ENCODE data around the gene SECISBP2L.

SECISBP2L gene

GRCh38 chr15:49035825-49036224, 10.4 kb downstream of the SECISBP2L start:
- no peak overlapping the region for H3K9ac ChIP-seq (ENCODE audit: low read length)
- H3K27me3 ChIP-seq (replicated peaks; ENCODE audit: control insufficient read depth, insufficient read depth, low read length), result no peaks in the 10 kb centered on the region
- H3K4me3 ChIP-seq (ENCODE audit: low read length), result no peak overlapping the region
- H3K9me3 ChIP-seq (ENCODE audit: control insufficient read depth, low read length), result no peaks in the 10 kb centered on the region
- H3K4me1 ChIP-seq (ENCODE audit: control insufficient read depth, insufficient read depth, low read length), result peaks cover 18% of the 10 kb centered on the region
- DNase-seq (ENCODE audit: low read depth), result no peak
- peaks cover 46% of the 10 kb centered on the region for H3K36me3 ChIP-seq (ENCODE audit: control insufficient read depth, insufficient read depth, low read length, severe bottlenecking)

GRCh38 chr15:49032601-49033145, 13.6 kb downstream of the SECISBP2L start:
- no peaks in the 10 kb centered on the region for H3K9me3 ChIP-seq (ENCODE audit: control insufficient read depth, low read length)
- H3K27me3 ChIP-seq (replicated peaks; ENCODE audit: control insufficient read depth, insufficient read depth, low read length), result no peaks in the 10 kb centered on the region
- peaks cover 10% of the 10 kb centered on the region for H3K4me1 ChIP-seq (ENCODE audit: control insufficient read depth, insufficient read depth, low read length)
- no peak overlapping the region for H3K4me3 ChIP-seq (ENCODE audit: low read length)
- peaks cover 70% of the 10 kb centered on the region for H3K36me3 ChIP-seq (ENCODE audit: control insufficient read depth, insufficient read depth, low read length, severe bottlenecking)
- H3K9ac ChIP-seq (ENCODE audit: low read length), result no peak overlapping the region
- DNase-seq (ENCODE audit: low read depth), result no peak

- Histone ChIP-seq H3K4me1 (ENCODE audit: control insufficient read depth, insufficient read depth, low read length) (peaks cover 3% of the 10 kb centered on the region), H3K9ac (ENCODE audit: low read length) (no peak overlapping the region), H3K27me3 (replicated peaks; ENCODE audit: control insufficient read depth, insufficient read depth, low read length) (no peaks in the 10 kb centered on the region), H3K9me3 (ENCODE audit: control insufficient read depth, low read length) (no peaks in the 10 kb centered on the region), H3K4me3 (ENCODE audit: low read length) (no peak overlapping the region), H3K36me3 (ENCODE audit: control insufficient read depth, insufficient read depth, low read length, severe bottlenecking) (peaks cover 75% of the 10 kb centered on the region)
- no peak for DNase-seq (ENCODE audit: low read depth)
Measured at GRCh38 chr15:49031804-49032203, 14.4 kb downstream of the SECISBP2L start.

- Histone ChIP-seq H3K9me3 (ENCODE audit: control insufficient read depth, low read length) (no peaks in the 10 kb centered on the region), H3K9ac (ENCODE audit: low read length) (no peak overlapping the region), H3K27me3 (replicated peaks; ENCODE audit: control insufficient read depth, insufficient read depth, low read length) (no peaks in the 10 kb centered on the region), H3K36me3 (ENCODE audit: control insufficient read depth, insufficient read depth, low read length, severe bottlenecking) (peaks cover 73% of the 10 kb centered on the region), H3K4me1 (ENCODE audit: control insufficient read depth, insufficient read depth, low read length) (no peaks in the 10 kb centered on the region), H3K4me3 (ENCODE audit: low read length) (no peak overlapping the region)
- DNase-seq (ENCODE audit: low read depth), result no peak
Measured at GRCh38 chr15:49026700-49027099, 19.5 kb downstream of the SECISBP2L start.

GRCh38 chr15:49024840-49025239, 21.4 kb downstream of the SECISBP2L start:
- no peak for DNase-seq (ENCODE audit: low read depth)
- peaks cover 77% of the 10 kb centered on the region for H3K36me3 ChIP-seq (ENCODE audit: control insufficient read depth, insufficient read depth, low read length, severe bottlenecking)

GRCh38 chr15:49023354-49023753, 22.9 kb downstream of the SECISBP2L start:
- no peak overlapping the region for H3K9ac ChIP-seq (ENCODE audit: low read length)
- H3K4me3 ChIP-seq (ENCODE audit: low read length), result no peak overlapping the region
- DNase-seq (ENCODE audit: low read depth), result no peak
- no peaks in the 10 kb centered on the region for H3K27me3 ChIP-seq (replicated peaks; ENCODE audit: control insufficient read depth, insufficient read depth, low read length)
- H3K36me3 ChIP-seq (ENCODE audit: control insufficient read depth, insufficient read depth, low read length, severe bottlenecking), result peaks cover 74% of the 10 kb centered on the region
- no peaks in the 10 kb centered on the region for H3K9me3 ChIP-seq (ENCODE audit: control insufficient read depth, low read length)
- no peaks in the 10 kb centered on the region for H3K4me1 ChIP-seq (ENCODE audit: control insufficient read depth, insufficient read depth, low read length)

More at GRCh38 chr15:49024840-49025239, 21.4 kb downstream of the SECISBP2L start:
- no peaks in the 10 kb centered on the region for H3K4me1 ChIP-seq (ENCODE audit: control insufficient read depth, insufficient read depth, low read length)
- no peaks in the 10 kb centered on the region for H3K9me3 ChIP-seq (ENCODE audit: control insufficient read depth, low read length)
- H3K9ac ChIP-seq (ENCODE audit: low read length), result no peak overlapping the region
- H3K27me3 ChIP-seq (replicated peaks; ENCODE audit: control insufficient read depth, insufficient read depth, low read length), result no peaks in the 10 kb centered on the region
- H3K4me3 ChIP-seq (ENCODE audit: low read length), result no peak overlapping the region

GRCh38 chr15:49015896-49016295, 30.4 kb downstream of the SECISBP2L start:
- no peak overlapping the region for H3K9ac ChIP-seq (ENCODE audit: low read length)
- peak; percentile 22 for DNase-seq (ENCODE audit: low read depth)
- no peak overlapping the region for H3K4me3 ChIP-seq (ENCODE audit: low read length)
- no peaks in the 10 kb centered on the region for H3K27me3 ChIP-seq (replicated peaks; ENCODE audit: control insufficient read depth, insufficient read depth, low read length)
- H3K4me1 ChIP-seq (ENCODE audit: control insufficient read depth, insufficient read depth, low read length), result no peaks in the 10 kb centered on the region
- H3K9me3 ChIP-seq (ENCODE audit: control insufficient read depth, low read length), result no peaks in the 10 kb centered on the region
- H3K36me3 ChIP-seq (ENCODE audit: control insufficient read depth, insufficient read depth, low read length, severe bottlenecking), result peaks cover 79% of the 10 kb centered on the region

GRCh38 chr15:48999314-48999713, 46.9 kb downstream of the SECISBP2L start:
- Histone ChIP-seq H3K4me1 (ENCODE audit: control insufficient read depth, insufficient read depth, low read length) (no peaks in the 10 kb centered on the region), H3K36me3 (ENCODE audit: control insufficient read depth, insufficient read depth, low read length, severe bottlenecking) (peaks cover 68% of the 10 kb centered on the region), H3K9me3 (ENCODE audit: control insufficient read depth, low read length) (no peaks in the 10 kb centered on the region), H3K27me3 (replicated peaks; ENCODE audit: control insufficient read depth, insufficient read depth, low read length) (no peaks in the 10 kb centered on the region), H3K9ac (ENCODE audit: low read length) (no peak overlapping the region), H3K4me3 (ENCODE audit: low read length) (no peak overlapping the region)
- no peak for DNase-seq (ENCODE audit: low read depth)

GRCh38 chr15:48996276-48996675, 50.0 kb downstream of the SECISBP2L start:
- Histone ChIP-seq H3K4me1 (ENCODE audit: control insufficient read depth, insufficient read depth, low read length) (no peaks in the 10 kb centered on the region), H3K4me3 (ENCODE audit: low read length) (no peak overlapping the region), H3K27me3 (replicated peaks; ENCODE audit: control insufficient read depth, insufficient read depth, low read length) (no peaks in the 10 kb centered on the region), H3K9me3 (ENCODE audit: control insufficient read depth, low read length) (no peaks in the 10 kb centered on the region), H3K36me3 (ENCODE audit: control insufficient read depth, insufficient read depth, low read length, severe bottlenecking) (peaks cover 93% of the 10 kb centered on the region), H3K9ac (ENCODE audit: low read length) (no peak overlapping the region)
- DNase-seq (ENCODE audit: low read depth), result peak; percentile 61

- Histone ChIP-seq H3K36me3 (ENCODE audit: control insufficient read depth, insufficient read depth, low read length, severe bottlenecking) (peaks cover 79% of the 10 kb centered on the region), H3K9me3 (ENCODE audit: control insufficient read depth, low read length) (no peaks in the 10 kb centered on the region), H3K9ac (ENCODE audit: low read length) (no peak overlapping the region), H3K27me3 (replicated peaks; ENCODE audit: control insufficient read depth, insufficient read depth, low read length) (no peaks in the 10 kb centered on the region), H3K4me1 (ENCODE audit: control insufficient read depth, insufficient read depth, low read length) (peaks cover 11% of the 10 kb centered on the region), H3K4me3 (ENCODE audit: low read length) (no peak overlapping the region)
- DNase-seq (ENCODE audit: low read depth), result peak; percentile 63
Measured at GRCh38 chr15:48993380-48993779, 52.9 kb downstream of the SECISBP2L start.

- Histone ChIP-seq H3K4me3 (ENCODE audit: low read length) (no peak overlapping the region), H3K36me3 (ENCODE audit: control insufficient read depth, insufficient read depth, low read length, severe bottlenecking) (peaks cover 76% of the 10 kb centered on the region)
Measured at GRCh38 chr15:48992545-48992944, 53.7 kb downstream of the SECISBP2L start.

GRCh38 chr15:48992096-48992495, 54.1 kb downstream of the SECISBP2L start:
- Histone ChIP-seq H3K4me1 (ENCODE audit: control insufficient read depth, insufficient read depth, low read length) (peaks cover 11% of the 10 kb centered on the region), H3K36me3 (ENCODE audit: control insufficient read depth, insufficient read depth, low read length, severe bottlenecking) (peaks cover 72% of the 10 kb centered on the region), H3K27me3 (replicated peaks; ENCODE audit: control insufficient read depth, insufficient read depth, low read length) (no peaks in the 10 kb centered on the region), H3K4me3 (ENCODE audit: low read length) (no peak overlapping the region), H3K9ac (ENCODE audit: low read length) (no peak overlapping the region), H3K9me3 (ENCODE audit: control insufficient read depth, low read length) (no peaks in the 10 kb centered on the region)
- DNase-seq (ENCODE audit: low read depth), result no peak

More at GRCh38 chr15:48992545-48992944, 53.7 kb downstream of the SECISBP2L start:
- Histone ChIP-seq H3K9me3 (ENCODE audit: control insufficient read depth, low read length) (no peaks in the 10 kb centered on the region), H3K4me1 (ENCODE audit: control insufficient read depth, insufficient read depth, low read length) (peaks cover 11% of the 10 kb centered on the region), H3K9ac (ENCODE audit: low read length) (no peak overlapping the region), H3K27me3 (replicated peaks; ENCODE audit: control insufficient read depth, insufficient read depth, low read length) (no peaks in the 10 kb centered on the region)
- no peak for DNase-seq (ENCODE audit: low read depth)
